ENCODE data around the gene NDRG2.
A peak's percentile ranks its signal among the peaks of the same experiment; 100 is the strongest.

NDRG2 gene

GRCh38 chr14:21024585-21025370 lies at the start of gene NDRG2:
NDRG2 (minus strand) TSS chr14:21025061; CDS start chr14:21023315, 1,746 bp downstream.
- peak within 1 kb of the TSS; percentile 76 for H3K27ac ChIP-seq
- TF ChIP-seq ZFX (IDR thresholded peaks at IDR 0.05), result peak; percentile 77
- TF ChIP-seq, protein P1, sequence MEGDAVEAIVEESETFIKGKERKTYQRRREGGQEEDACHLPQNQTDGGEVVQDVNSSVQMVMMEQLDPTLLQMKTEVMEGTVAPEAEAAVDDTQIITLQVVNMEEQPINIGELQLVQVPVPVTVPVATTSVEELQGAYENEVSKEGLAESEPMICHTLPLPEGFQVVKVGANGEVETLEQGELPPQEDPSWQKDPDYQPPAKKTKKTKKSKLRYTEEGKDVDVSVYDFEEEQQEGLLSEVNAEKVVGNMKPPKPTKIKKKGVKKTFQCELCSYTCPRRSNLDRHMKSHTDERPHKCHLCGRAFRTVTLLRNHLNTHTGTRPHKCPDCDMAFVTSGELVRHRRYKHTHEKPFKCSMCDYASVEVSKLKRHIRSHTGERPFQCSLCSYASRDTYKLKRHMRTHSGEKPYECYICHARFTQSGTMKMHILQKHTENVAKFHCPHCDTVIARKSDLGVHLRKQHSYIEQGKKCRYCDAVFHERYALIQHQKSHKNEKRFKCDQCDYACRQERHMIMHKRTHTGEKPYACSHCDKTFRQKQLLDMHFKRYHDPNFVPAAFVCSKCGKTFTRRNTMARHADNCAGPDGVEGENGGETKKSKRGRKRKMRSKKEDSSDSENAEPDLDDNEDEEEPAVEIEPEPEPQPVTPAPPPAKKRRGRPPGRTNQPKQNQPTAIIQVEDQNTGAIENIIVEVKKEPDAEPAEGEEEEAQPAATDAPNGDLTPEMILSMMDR (conservative IDR thresholded peaks at IDR 0.05), result no peak

GRCh38 chr14:21073921-21074320 lies 49.1 kb upstream of the NDRG2 start:
- H3K27ac ChIP-seq, result no peak overlapping the region
- no peak for TF ChIP-seq ZFX (IDR thresholded peaks at IDR 0.05)
- TF ChIP-seq, protein P1 (conservative IDR thresholded peaks at IDR 0.05), result no peak

DNA sequence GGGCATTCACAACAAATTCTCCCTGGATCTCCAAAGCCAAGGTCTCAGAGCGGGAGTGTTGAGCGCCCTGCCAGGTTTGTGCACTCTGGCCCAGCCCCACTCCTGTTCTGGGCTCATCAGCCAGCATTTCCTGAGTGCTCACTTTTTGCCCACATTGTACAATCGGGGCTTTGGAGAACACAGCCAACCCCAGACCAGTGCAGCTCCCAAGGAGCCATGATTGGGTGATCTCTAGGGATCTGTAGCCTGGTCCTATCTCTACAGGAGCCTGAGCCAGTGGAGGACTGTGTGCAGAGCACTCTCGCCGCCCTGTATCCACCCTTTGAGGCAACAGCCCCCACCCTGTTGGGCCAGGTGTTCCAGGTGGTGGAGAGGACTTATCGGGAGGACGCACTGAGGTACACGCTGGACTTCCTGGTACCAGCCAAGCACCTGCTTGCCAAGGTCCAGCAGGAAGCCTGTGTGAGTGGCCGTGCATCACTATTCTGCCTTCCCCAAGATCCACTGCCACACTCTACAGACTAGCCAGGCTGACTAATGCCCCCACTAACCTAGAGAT lies 48.0 kb upstream of the NDRG2 start:
- H3K27ac ChIP-seq, result no peak overlapping the region
- TF ChIP-seq, protein P1 (conservative IDR thresholded peaks at IDR 0.05), result no peak
- TF ChIP-seq ZFX (IDR thresholded peaks at IDR 0.05), result no peak

GRCh38 chr14:21072031-21072473 lies 47.2 kb upstream of the NDRG2 start:
- H3K27ac ChIP-seq, result no peak overlapping the region
- TF ChIP-seq ZFX (IDR thresholded peaks at IDR 0.05), result no peak
- TF ChIP-seq, protein P1 (conservative IDR thresholded peaks at IDR 0.05), result no peak

DNA sequence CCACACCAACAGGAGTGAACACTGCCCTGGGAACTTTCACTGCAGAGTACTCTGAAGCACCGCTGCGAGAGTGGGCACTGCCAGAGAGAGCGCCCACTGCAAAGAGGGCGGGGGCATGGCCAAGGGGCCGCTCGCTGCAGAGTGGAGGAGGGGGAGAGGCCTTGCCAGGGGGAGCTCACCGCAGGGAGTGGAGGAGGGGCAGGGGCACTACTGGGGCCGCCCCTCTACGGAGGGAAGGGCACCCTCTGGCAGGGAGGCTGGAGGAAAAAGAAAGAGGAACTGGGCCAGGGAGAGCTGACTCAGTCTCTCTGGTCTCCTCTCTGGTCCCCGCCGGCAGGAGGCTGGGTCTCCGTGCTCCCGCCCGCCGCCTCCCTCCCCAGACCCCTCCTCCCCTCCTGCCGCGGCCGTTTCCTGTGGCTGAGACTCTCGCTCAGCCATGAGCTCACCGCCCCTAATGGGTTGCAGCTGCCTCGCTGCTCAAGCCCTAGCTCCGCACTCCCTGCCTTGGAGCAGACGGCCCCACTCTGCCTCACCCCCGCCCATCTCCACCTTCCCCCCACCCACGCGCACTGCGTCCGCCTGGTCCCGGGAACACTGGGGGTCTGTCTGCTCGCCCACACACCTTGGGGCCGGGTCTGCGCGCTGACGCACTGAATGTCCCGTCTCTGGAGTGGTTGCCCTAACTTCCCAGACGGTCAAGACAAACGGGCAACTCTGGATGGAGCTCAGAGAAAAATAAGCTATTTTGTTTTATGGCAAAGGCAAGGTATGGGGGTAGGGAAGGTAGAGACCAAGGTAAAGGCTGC lies 46.6 kb upstream of the NDRG2 start:
- peak overlapping the region; percentile 67; the same call in 1 of the 2 replicates for H3K27ac ChIP-seq
- TF ChIP-seq, protein P1 (conservative IDR thresholded peaks at IDR 0.05), result no peak

GRCh38 chr14:21070610-21071224 lies 45.9 kb upstream of the NDRG2 start:
- TF ChIP-seq, protein P1 (conservative IDR thresholded peaks at IDR 0.05), result no peak
- TF ChIP-seq ZFX (IDR thresholded peaks at IDR 0.05), result no peak
- H3K27ac ChIP-seq, result peak overlapping the region; percentile 67

All from C4-2B (cell line).